Ishikawa (cell line): ENCODE results near the gene CRTC2.

ENCODE experiments used
- CEBPB ChIP-seq: IDR thresholded peaks from 2 replicates; pipeline ENCODE4 v1.6.1; 2012
- CREB1 ChIP-seq: IDR thresholded peaks from 2 replicates; pipeline ENCODE4 v1.6.1; 2012; ENCODE audit warnings: low read depth
- EGR1 ChIP-seq: IDR thresholded peaks from 2 replicates; pipeline ENCODE4 v1.6.1; 2012
- EP300 ChIP-seq: IDR thresholded peaks from 2 replicates; pipeline ENCODE4 v1.6.1; 2012; ENCODE audit warnings: borderline replicate concordance
- FOXM1 ChIP-seq: IDR thresholded peaks from 2 replicates; pipeline ENCODE4 v1.6.1; 2012; ENCODE audit warnings: low read depth, borderline replicate concordance
- MAX ChIP-seq: IDR thresholded peaks from 2 replicates; pipeline ENCODE4 v1.6.1; 2012
- NFIC ChIP-seq: IDR thresholded peaks from 2 replicates; pipeline ENCODE4 v1.6.1; 2012
- RAD21 ChIP-seq: IDR thresholded peaks from 2 replicates; pipeline ENCODE4 v1.6.1; 2012; ENCODE audit warnings: low read depth
- REST ChIP-seq: IDR thresholded peaks from 2 replicates; pipeline ENCODE4 v1.6.1; 2012; ENCODE audit warnings: low read depth, mild to moderate bottlenecking
- TAF1 ChIP-seq: IDR thresholded peaks from 2 replicates; pipeline ENCODE4 v1.6.1; 2012; ENCODE audit warnings: low read depth, mild to moderate bottlenecking
- TCF12 ChIP-seq: IDR thresholded peaks from 2 replicates; pipeline ENCODE4 v1.6.1; 2012; ENCODE audit warnings: low read depth
- TEAD4 ChIP-seq: IDR thresholded peaks from 2 replicates; pipeline ENCODE4 v1.6.1; 2012
- USF1 ChIP-seq: IDR thresholded peaks from 2 replicates; pipeline ENCODE4 v1.6.1; 2012
- YY1 ChIP-seq: IDR thresholded peaks from 2 replicates; pipeline ENCODE4 v1.6.1; 2012; ENCODE audit warnings: low read depth
- ZBTB7A ChIP-seq: IDR thresholded peaks from 2 replicates; pipeline ENCODE4 v1.6.1; 2012; ENCODE audit warnings: low read depth

CRTC2 gene

GRCh38 chr1:153932156-153933131 lies 26.0 kb downstream of the CRTC2 start:
- TF ChIP-seq YY1 (no peak), NFIC (no peak), CEBPB (no peak), MAX (no peak), TAF1 (no peak), USF1 (no peak), REST (no peak), TEAD4 (no peak), ZBTB7A (no peak), EP300 (no peak), EGR1 (no peak), CREB1 (no peak), RAD21 (no peak), FOXM1 (no peak), TCF12 (no peak)

GRCh38 chr1:153929981-153930948 lies 28.1 kb downstream of the CRTC2 start:
- TF ChIP-seq ZBTB7A (no peak), USF1 (no peak), TEAD4 (no peak), REST (no peak), CEBPB (no peak), CREB1 (no peak), EP300 (no peak), FOXM1 (no peak), YY1 (no peak), RAD21 (no peak), TAF1 (no peak), TCF12 (no peak), EGR1 (no peak), MAX (no peak), NFIC (no peak)

- TF ChIP-seq TCF12: no peak
Measured at GRCh38 chr1:153929426-153929825, 29.0 kb downstream of the CRTC2 start.

GRCh38 chr1:153928791-153929341 lies 29.5 kb downstream of the CRTC2 start:
- TF ChIP-seq USF1: no peak
- TF ChIP-seq ZBTB7A: no peak
- TF ChIP-seq YY1: no peak
- no peak for TF ChIP-seq EP300
- TF ChIP-seq FOXM1: no peak

GRCh38 chr1:153928245-153928644 lies 30.2 kb downstream of the CRTC2 start:
- no peak for TF ChIP-seq EGR1
- TF ChIP-seq CREB1: no peak
- TF ChIP-seq TEAD4: no peak
- TF ChIP-seq MAX: no peak
- no peak for TF ChIP-seq RAD21
- TF ChIP-seq USF1: no peak
- TF ChIP-seq TCF12: no peak
- no peak for TF ChIP-seq FOXM1
- TF ChIP-seq TAF1: no peak
- TF ChIP-seq CEBPB: no peak
- no peak for TF ChIP-seq ZBTB7A
- no peak for TF ChIP-seq NFIC
- no peak for TF ChIP-seq REST
- no peak for TF ChIP-seq EP300
